ENCODE data around the gene WASF1.
"Not testable (repeated sequence)": the region's sequence is repeated elsewhere in the genome, so short reads cannot be mapped to it uniquely, and the experiment has no call there.

Gene WASF1

GRCh38 chr6:110170081-110170480, 9.4 kb downstream of the WASF1 start:
- no peak for DNase-seq

GRCh38 chr6:110158479-110158878, 21.0 kb downstream of the WASF1 start:
- no peak for DNase-seq

GRCh38 chr6:110147870-110148269, 31.6 kb downstream of the WASF1 start:
- DNase-seq = no peak

- no peak for DNase-seq
Observed at GRCh38 chr6:110140650-110141049, 38.8 kb downstream of the WASF1 start.

GRCh38 chr6:110139052-110139451, 40.4 kb downstream of the WASF1 start:
- DNase-seq = no peak

- DNase-seq = no peak
Observed at GRCh38 chr6:110137924-110138887, 41.3 kb downstream of the WASF1 start.

- DNase-seq = no peak
Observed at GRCh38 chr6:110130362-110130761, 49.1 kb downstream of the WASF1 start.

GRCh38 chr6:110128418-110128817, 51.1 kb downstream of the WASF1 start:
- DNase-seq = no peak

- DNase-seq = peak; percentile 66
Observed at GRCh38 chr6:110125361-110125760, 54.1 kb downstream of the WASF1 start.

- not testable (repeated sequence) for DNase-seq
Observed at GRCh38 chr6:110121655-110122054, 57.8 kb downstream of the WASF1 start.

- no peak for DNase-seq
Observed at GRCh38 chr6:110116258-110116657, 63.2 kb downstream of the WASF1 start.

- no peak for DNase-seq
Observed at GRCh38 chr6:110114004-110114403, 65.5 kb downstream of the WASF1 start.

- DNase-seq = no peak
Observed at GRCh38 chr6:110105296-110105695, 74.2 kb downstream of the WASF1 start.

GRCh38 chr6:110103260-110103659, 76.2 kb downstream of the WASF1 start:
- DNase-seq = no peak

- DNase-seq = no peak
Observed at GRCh38 chr6:110102411-110102810, 77.1 kb downstream of the WASF1 start.

GRCh38 chr6:110101885-110102284, 77.6 kb downstream of the WASF1 start:
- DNase-seq = no peak

GRCh38 chr6:110098511-110099116, 80.9 kb downstream of the WASF1 start:
- DNase-seq = no peak

- no peak for DNase-seq
Observed at GRCh38 chr6:110097443-110097842, 82.0 kb downstream of the WASF1 start.

GRCh38 chr6:110095935-110096334, 83.5 kb downstream of the WASF1 start:
- DNase-seq = no peak

- DNase-seq = no peak
Observed at GRCh38 chr6:110095101-110095500, 84.4 kb downstream of the WASF1 start.

- DNase-seq = no peak
Observed at GRCh38 chr6:110093981-110094380, 85.5 kb downstream of the WASF1 start.

- DNase-seq = no peak
Observed at GRCh38 chr6:110090876-110091275, 88.6 kb downstream of the WASF1 start.

- DNase-seq = no peak
Observed at GRCh38 chr6:110089323-110089722, 90.1 kb downstream of the WASF1 start.

GRCh38 chr6:110085285-110085684, 94.2 kb downstream of the WASF1 start:
- no peak for DNase-seq
